Activated B cell treated with CpG ODN at 0.5 μM for 24 hours (primary cell): ENCODE results near the gene NRXN3. TPM values are rescaled to one million over a fixed set of nuclear protein-coding genes. Genes with fewer than 3 reads are reported as not detected.
"Not testable (repeated sequence)": the region's sequence is repeated elsewhere in the genome, so short reads cannot be mapped to it uniquely, and the experiment has no call there.

Experiments used
- ATAC-seq: fragments of 200-7000 bp; cut with Tn5 transposase; one replicate; pipeline ENCODE4 v1.10.0; 2021; ENCODE audit warnings: low read depth, mild to moderate bottlenecking, moderate library complexity
- CTCF ChIA-PET: fragments of 350-600 bp; sonication (Branson Sonifier 250); formaldehyde crosslinking; loops from one replicate; lab custom pipeline; 2021; ENCODE audit warnings: antibody characterized with exemption; lab: Charles Lee
- POLR2A ChIA-PET: fragments of 350-600 bp; sonication (Branson Sonifier 250); formaldehyde crosslinking; loops from one replicate; lab custom pipeline; 2021; ENCODE audit warnings: antibody characterized with exemption; lab: Charles Lee
- DNase-seq: peaks from one replicate; pipeline ENCODE4 v3.0.0; 2022
- H3K27ac Mint-ChIP-seq: one replicate; pipeline ENCODE4 v1.8.0; 2020; ENCODE audit warnings: mixed read lengths
- H3K27me3 Mint-ChIP-seq: one replicate; pipeline ENCODE4 v1.8.0; 2021; ENCODE audit warnings: mixed read lengths
- H3K36me3 Mint-ChIP-seq: one replicate; pipeline ENCODE4 v1.8.0; 2021; ENCODE audit warnings: low read depth, mixed read lengths
- H3K4me1 Mint-ChIP-seq: one replicate; pipeline ENCODE4 v1.8.0; 2021; ENCODE audit warnings: mixed read lengths
- H3K4me3 Mint-ChIP-seq: one replicate; pipeline ENCODE4 v1.8.0; 2020; ENCODE audit warnings: mild to moderate bottlenecking, mixed read lengths
- H3K9me3 Mint-ChIP-seq: one replicate; pipeline ENCODE4 v1.8.0; 2020; ENCODE audit warnings: mixed read lengths
- CTCF ChIP-seq: fragments of 200-600 bp; IDR thresholded peaks from one replicate; pipeline ENCODE4 v1.8.0; 2022; ENCODE audit warnings: antibody characterized with exemption, mild to moderate bottlenecking
- intact Hi-C: fragments of 100-400 bp; cut with micrococcal nuclease; formaldehyde crosslinking; loops from one replicate; pipeline ENCODE4 v1.15.1; 2024
- total RNA-seq: library from RNA; stranded (reverse); gene quantifications from 2 replicates; pipeline ENCODE4 v1.2.3, GENCODE V29; 2022

Gene NRXN3
- total RNA-seq, 1 donor from 2014 or later: not detected

GRCh38 chr14:78469947-78470346, 299.8 kb downstream of the NRXN3 start:
- ATAC-seq (no peak), DNase-seq (no peak)
- Mint-ChIP-seq H3K4me3 (no peak overlapping the region), H3K27me3 (no peaks in the 10 kb centered on the region), H3K4me1 (no peaks in the 10 kb centered on the region), H3K27ac (no peak overlapping the region), H3K36me3 (no peaks in the 10 kb centered on the region), H3K9me3 (peaks cover 5% of the 10 kb centered on the region)
- intact Hi-C loops: no loop called here
- CTCF ChIA-PET: no interaction called here
- POLR2A ChIA-PET: no interaction called here
- TF ChIP-seq CTCF: no peak

- no peak for ATAC-seq
- DNase-seq: no peak
- intact Hi-C loops: no loop called here
- ChIA-PET CTCF (no interaction called here), POLR2A (no interaction called here)
- Mint-ChIP-seq H3K4me1 (no peaks in the 10 kb centered on the region), H3K9me3 (no peaks in the 10 kb centered on the region), H3K27me3 (peaks cover 2% of the 10 kb centered on the region), H3K36me3 (no peaks in the 10 kb centered on the region), H3K4me3 (no peak overlapping the region), H3K27ac (no peak overlapping the region)
- no peak for TF ChIP-seq CTCF
Measured at GRCh38 chr14:78479127-78479780, 309.1 kb downstream of the NRXN3 start.

- ATAC-seq: no peak
- Mint-ChIP-seq H3K9me3 (no peaks in the 10 kb centered on the region), H3K4me1 (no peaks in the 10 kb centered on the region), H3K27ac (no peak overlapping the region), H3K4me3 (no peak overlapping the region), H3K36me3 (no peaks in the 10 kb centered on the region), H3K27me3 (peaks cover 2% of the 10 kb centered on the region)
- DNase-seq: no peak
- TF ChIP-seq CTCF: no peak
- intact Hi-C loops: no loop called here
- ChIA-PET POLR2A (no interaction called here), CTCF (no interaction called here)
Measured at GRCh38 chr14:78484028-78484427, 313.9 kb downstream of the NRXN3 start.

GRCh38 chr14:78486081-78486480, 315.9 kb downstream of the NRXN3 start:
- DNase-seq: no peak
- no peak for TF ChIP-seq CTCF
- intact Hi-C loops: no loop called here
- no peak overlapping the region for H3K4me3 Mint-ChIP-seq
- H3K36me3 Mint-ChIP-seq: no peaks in the 10 kb centered on the region
- ChIA-PET POLR2A (no interaction called here), CTCF (no interaction called here)
- ATAC-seq: no peak
- H3K27me3 Mint-ChIP-seq: no peaks in the 10 kb centered on the region
- H3K9me3 Mint-ChIP-seq: no peaks in the 10 kb centered on the region
- no peak overlapping the region for H3K27ac Mint-ChIP-seq
- no peaks in the 10 kb centered on the region for H3K4me1 Mint-ChIP-seq

GRCh38 chr14:78486621-78487020, 316.4 kb downstream of the NRXN3 start:
- DNase-seq: no peak

GRCh38 chr14:78487573-78487972, 317.4 kb downstream of the NRXN3 start:
- H3K4me1 Mint-ChIP-seq, H3K36me3 Mint-ChIP-seq, H3K27me3 Mint-ChIP-seq, H3K27ac Mint-ChIP-seq, H3K4me3 Mint-ChIP-seq, H3K9me3 Mint-ChIP-seq, ATAC-seq, intact Hi-C loops, DNase-seq, POLR2A ChIA-PET, CTCF ChIA-PET: not testable (repeated sequence)

More at GRCh38 chr14:78486621-78487020, 316.4 kb downstream of the NRXN3 start:
- ChIA-PET CTCF (no interaction called here), POLR2A (no interaction called here)
- Mint-ChIP-seq H3K4me3 (no peak overlapping the region), H3K9me3 (no peaks in the 10 kb centered on the region), H3K4me1 (no peaks in the 10 kb centered on the region), H3K27ac (no peak overlapping the region), H3K27me3 (no peaks in the 10 kb centered on the region), H3K36me3 (no peaks in the 10 kb centered on the region)
- intact Hi-C loops: no loop called here
- ATAC-seq: no peak
- no peak for TF ChIP-seq CTCF
